ENCODE data around the gene FGF9. TPM values are rescaled to one million over a fixed set of nuclear protein-coding genes. Genes with fewer than 3 reads are reported as not detected.

Gene FGF9
- polyA plus RNA-seq, 1 donor (not counting 4 experiments of a cell fraction or from before 2014, with no cell fraction given) = not detected

DNA sequence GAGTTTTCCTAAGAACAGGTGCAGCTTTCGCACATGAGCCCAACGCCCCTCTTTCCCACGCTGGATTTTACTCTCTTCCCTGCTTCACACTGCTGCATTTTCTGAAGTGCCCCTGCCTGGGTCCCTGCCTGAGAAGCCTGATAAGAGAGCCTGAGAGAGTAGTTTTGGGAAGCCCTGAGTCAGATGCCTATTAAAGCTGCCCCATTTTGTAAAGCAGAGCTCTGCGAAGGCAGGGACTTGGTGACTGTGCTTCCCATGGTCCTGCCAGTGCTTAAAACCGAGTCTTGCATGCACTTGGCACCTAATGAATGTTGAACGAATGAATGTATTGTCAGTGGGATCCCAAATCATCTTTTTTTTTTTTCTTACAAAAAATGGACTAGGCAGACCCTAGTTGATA is 18.2 kb downstream of the FGF9 start:
- DNase-seq (ENCODE audit: low read depth, low spot score) (no peak), FAIRE-seq (no peak)
- Histone ChIP-seq H3K9me1 (ENCODE audit: control insufficient read depth, extremely low read depth, insufficient read depth, low read length) (no peaks in the 10 kb centered on the region), H3K9me3 (ENCODE audit: control insufficient read depth, low read depth, low read length) (no peaks in the 10 kb centered on the region), H2AFZ (ENCODE audit: control insufficient read depth, low read length) (no peak overlapping the region), H3K27me3 (ENCODE audit: control insufficient read depth, extremely low read depth, insufficient read depth, low read length) (no peaks in the 10 kb centered on the region), H3K4me3 (ENCODE audit: control insufficient read depth in 2 of 3, extremely low read depth in 1 of 3, insufficient read depth in 2 of 3, low read depth in 1 of 3, low read length in 3 of 3) (no peak overlapping the region), H3K4me1 (ENCODE audit: control insufficient read depth, extremely low read depth, insufficient read depth, low read length) (peaks cover 23% of the 10 kb centered on the region), H3K79me2 (ENCODE audit: control insufficient read depth, insufficient read depth, low read length) (no peaks in the 10 kb centered on the region), H4K20me1 (ENCODE audit: control insufficient read depth, extremely low read depth, insufficient read depth, low read length) (no peaks in the 10 kb centered on the region), H3K36me3 (ENCODE audit: control insufficient read depth in 2 of 2, extremely low read depth in 1 of 2, insufficient read depth in 2 of 2, low read length in 2 of 2) (no peaks in the 10 kb centered on the region), H3K4me2 (ENCODE audit: control insufficient read depth, extremely low read depth, insufficient read depth, low read depth, low read length) (no peak overlapping the region), H3K27ac (ENCODE audit: control insufficient read depth, insufficient read depth, low read length) (no peak overlapping the region), H3K9ac (ENCODE audit: control insufficient read depth, extremely low read depth, insufficient read depth, low read length) (no peak overlapping the region)
- dilution Hi-C loops (cut with MboI; ENCODE audit: extremely low pct_ligation_motif_present, low sequenced_read_pairs) = no loop called here
- no peak for TF ChIP-seq EZH2 (IDR thresholded peaks at IDR 0.05; ENCODE audit: low read length)
- TF ChIP-seq, protein P1, sequence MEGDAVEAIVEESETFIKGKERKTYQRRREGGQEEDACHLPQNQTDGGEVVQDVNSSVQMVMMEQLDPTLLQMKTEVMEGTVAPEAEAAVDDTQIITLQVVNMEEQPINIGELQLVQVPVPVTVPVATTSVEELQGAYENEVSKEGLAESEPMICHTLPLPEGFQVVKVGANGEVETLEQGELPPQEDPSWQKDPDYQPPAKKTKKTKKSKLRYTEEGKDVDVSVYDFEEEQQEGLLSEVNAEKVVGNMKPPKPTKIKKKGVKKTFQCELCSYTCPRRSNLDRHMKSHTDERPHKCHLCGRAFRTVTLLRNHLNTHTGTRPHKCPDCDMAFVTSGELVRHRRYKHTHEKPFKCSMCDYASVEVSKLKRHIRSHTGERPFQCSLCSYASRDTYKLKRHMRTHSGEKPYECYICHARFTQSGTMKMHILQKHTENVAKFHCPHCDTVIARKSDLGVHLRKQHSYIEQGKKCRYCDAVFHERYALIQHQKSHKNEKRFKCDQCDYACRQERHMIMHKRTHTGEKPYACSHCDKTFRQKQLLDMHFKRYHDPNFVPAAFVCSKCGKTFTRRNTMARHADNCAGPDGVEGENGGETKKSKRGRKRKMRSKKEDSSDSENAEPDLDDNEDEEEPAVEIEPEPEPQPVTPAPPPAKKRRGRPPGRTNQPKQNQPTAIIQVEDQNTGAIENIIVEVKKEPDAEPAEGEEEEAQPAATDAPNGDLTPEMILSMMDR (optimal IDR thresholded peaks at IDR 0.05 in 1 of 3, IDR thresholded peaks at IDR 0.05 in 1 of 3, conservative IDR thresholded peaks at IDR 0.05 in 1 of 3; ENCODE audit: extremely low read depth in 1 of 3, insufficient read depth in 2 of 3, low read length in 3 of 3) = no peak

DNA sequence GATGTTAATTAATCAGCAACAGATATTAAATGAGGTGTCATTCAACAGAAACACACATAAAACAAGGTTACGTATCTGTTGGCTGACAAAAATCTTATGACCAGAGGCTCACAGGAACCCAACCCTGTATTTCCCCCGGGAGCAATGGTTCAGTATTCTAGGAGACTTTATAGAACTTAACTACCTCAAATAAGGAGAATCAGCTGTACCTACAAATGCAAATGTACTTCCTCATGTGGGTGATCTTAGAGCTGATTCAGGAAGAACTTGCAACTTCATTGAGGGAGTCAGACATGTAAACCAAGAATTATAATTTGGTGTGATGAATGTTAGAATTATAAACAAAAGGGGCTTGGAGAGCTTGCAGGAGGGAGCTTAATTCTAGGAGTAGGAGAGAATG is 20.1 kb downstream of the FGF9 start:
- Histone ChIP-seq H2AFZ (ENCODE audit: control insufficient read depth, low read length) (no peak overlapping the region), H3K9me3 (ENCODE audit: control insufficient read depth, low read depth, low read length) (no peaks in the 10 kb centered on the region), H3K9me1 (ENCODE audit: control insufficient read depth, extremely low read depth, insufficient read depth, low read length) (no peaks in the 10 kb centered on the region), H3K4me2 (ENCODE audit: control insufficient read depth, extremely low read depth, insufficient read depth, low read depth, low read length) (no peak overlapping the region), H3K79me2 (ENCODE audit: control insufficient read depth, insufficient read depth, low read length) (no peaks in the 10 kb centered on the region), H3K27ac (ENCODE audit: control insufficient read depth, insufficient read depth, low read length) (no peak overlapping the region), H3K9ac (ENCODE audit: control insufficient read depth, extremely low read depth, insufficient read depth, low read length) (no peak overlapping the region), H4K20me1 (ENCODE audit: control insufficient read depth, extremely low read depth, insufficient read depth, low read length) (no peaks in the 10 kb centered on the region), H3K36me3 (ENCODE audit: control insufficient read depth in 2 of 2, extremely low read depth in 1 of 2, insufficient read depth in 2 of 2, low read length in 2 of 2) (no peaks in the 10 kb centered on the region), H3K4me1 (ENCODE audit: control insufficient read depth, extremely low read depth, insufficient read depth, low read length) (peaks cover 15% of the 10 kb centered on the region), H3K4me3 (ENCODE audit: control insufficient read depth in 2 of 3, extremely low read depth in 1 of 3, insufficient read depth in 2 of 3, low read depth in 1 of 3, low read length in 3 of 3) (no peak overlapping the region), H3K27me3 (ENCODE audit: control insufficient read depth, extremely low read depth, insufficient read depth, low read length) (no peaks in the 10 kb centered on the region)
- FAIRE-seq = no peak
- dilution Hi-C loops (cut with MboI; ENCODE audit: extremely low pct_ligation_motif_present, low sequenced_read_pairs) = no loop called here
- TF ChIP-seq EZH2 (IDR thresholded peaks at IDR 0.05; ENCODE audit: low read length) = no peak
- TF ChIP-seq, protein P1 (optimal IDR thresholded peaks at IDR 0.05 in 1 of 3, IDR thresholded peaks at IDR 0.05 in 1 of 3, conservative IDR thresholded peaks at IDR 0.05 in 1 of 3; ENCODE audit: extremely low read depth in 1 of 3, insufficient read depth in 2 of 3, low read length in 3 of 3) = no peak
- no peak for DNase-seq (ENCODE audit: low read depth, low spot score)
